DND-41 (cell line): ENCODE data around the gene TREM1.
"Not testable (repeated sequence)": the region's sequence is repeated elsewhere in the genome, so short reads cannot be mapped to it uniquely, and the experiment has no call there.

ENCODE experiments used
- ATAC-seq: fragments of 200-7000 bp; cut with Tn5 transposase; 3 replicates; pipeline ENCODE4 v1.9.1; 2021; ENCODE audit warnings: low read depth; ENCODE audit not compliant: insufficient read depth
- DNase-seq: peaks from one replicate; pipeline ENCODE4 v3.0.0-alpha.2; 2020
- H2AFZ ChIP-seq: 2 replicates; pipeline ENCODE4 v1.6.0; 2012; ENCODE audit warnings: low read depth, low read length
- H3K27ac ChIP-seq: 2 replicates; pipeline ENCODE4 v1.5.1; 2012; ENCODE audit warnings: low read length, inconsistent platforms
- H3K27me3 ChIP-seq: fragments of 200-600 bp; sonication (generic); 2 replicates; pipeline ENCODE4 v1.6.0; 2012; ENCODE audit warnings: low read length, mild to moderate bottlenecking, inconsistent platforms; ENCODE audit not compliant: insufficient read depth, poor library complexity
- H3K36me3 ChIP-seq: 2 replicates; pipeline ENCODE4 v1.5.1; 2012; ENCODE audit warnings: low read length, inconsistent platforms; ENCODE audit not compliant: insufficient read depth
- H3K4me1 ChIP-seq: 2 replicates; pipeline ENCODE4 v1.5.1; 2012; ENCODE audit warnings: mild to moderate bottlenecking, low read length; ENCODE audit not compliant: insufficient read depth
- H3K4me2 ChIP-seq: 2 replicates; pipeline ENCODE4 v1.6.0; 2012; ENCODE audit warnings: mild to moderate bottlenecking, moderate library complexity, low read length, inconsistent platforms; ENCODE audit not compliant: insufficient read depth
- H3K4me3 ChIP-seq, 2 experiments: fragments of 200-600 bp in 1 of 2; shearing (Covaris generic) in 1 of 2; 2 replicates each; pipeline ENCODE4 v1.5.1; 2012 to 2016; ENCODE audit warnings: inconsistent platforms in 2 of 2, low read length in 2 of 2, mild to moderate bottlenecking in 2 of 2, low read depth in 1 of 2, moderate library complexity in 1 of 2
- H3K79me2 ChIP-seq: 2 replicates; pipeline ENCODE4 v1.6.0; 2012; ENCODE audit warnings: low read length, inconsistent platforms; ENCODE audit not compliant: insufficient read depth
- H3K9ac ChIP-seq: 2 replicates; pipeline ENCODE4 v1.6.0; 2012; ENCODE audit warnings: low read depth, mild to moderate bottlenecking, inconsistent platforms, low read length, moderate library complexity
- H3K9me3 ChIP-seq: 2 replicates; pipeline ENCODE4 v1.5.1; 2012; ENCODE audit warnings: low read length, moderate library complexity, mild to moderate bottlenecking, inconsistent platforms; ENCODE audit not compliant: insufficient read depth, severe bottlenecking
- H4K20me1 ChIP-seq: 2 replicates; pipeline ENCODE4 v1.6.0; 2012; ENCODE audit warnings: low read length; ENCODE audit not compliant: insufficient read depth
- EZH2 ChIP-seq: IDR thresholded peaks from 3 replicates; pipeline ENCODE4 v1.6.1; 2012; ENCODE audit warnings: borderline replicate concordance, low read depth, mild to moderate bottlenecking, moderate library complexity, low read length, inconsistent platforms; ENCODE audit not compliant: severe bottlenecking
- TF ChIP-seq, protein P1 (sequence below): IDR thresholded peaks from 2 replicates; pipeline ENCODE4 v1.5.1; 2012; ENCODE audit warnings: borderline replicate concordance, low read length, moderate library complexity, mild to moderate bottlenecking; ENCODE audit not compliant: poor library complexity, severe bottlenecking; ENCODE audit errors: extremely low read depth

Gene TREM1

DNA sequence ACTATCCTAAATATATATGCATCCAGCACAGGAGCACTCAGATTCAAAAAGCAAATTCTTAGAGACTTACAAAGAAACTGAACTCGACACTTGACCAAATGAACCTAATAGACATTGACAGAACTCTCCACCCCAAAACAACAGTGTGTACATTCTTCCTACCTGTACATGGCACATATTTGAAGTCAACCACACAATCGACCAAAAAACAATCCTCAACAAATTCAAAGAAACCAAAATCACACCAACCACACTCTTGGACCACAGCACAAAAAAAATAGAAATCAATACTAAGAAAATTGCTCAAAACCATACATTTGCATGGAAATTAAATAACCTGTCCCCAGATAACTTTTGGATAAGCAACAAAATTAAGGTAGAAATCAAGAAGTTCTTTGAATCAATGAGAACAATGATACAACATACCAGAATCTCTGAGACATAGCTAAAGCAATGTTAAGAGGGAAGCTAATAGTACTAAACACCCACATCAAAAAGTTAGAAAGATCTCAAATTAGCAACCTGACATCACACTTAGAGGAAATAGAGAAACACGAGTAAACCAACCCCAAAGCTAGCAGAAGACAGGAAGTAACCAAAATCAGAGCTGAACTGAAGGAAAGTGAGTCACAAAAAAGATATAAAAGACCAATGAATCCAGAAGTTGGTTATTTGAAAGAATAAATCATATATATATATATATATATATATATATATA lies 12.5 kb upstream of the TREM1 start:
- no peak for DNase-seq
- H3K27ac ChIP-seq, result no peak overlapping the region
- no peaks in the 10 kb centered on the region for H3K79me2 ChIP-seq
- no peak overlapping the region for H3K9ac ChIP-seq
- H3K36me3 ChIP-seq, result no peaks in the 10 kb centered on the region
- H2AFZ ChIP-seq, result no peak overlapping the region
- no peaks in the 10 kb centered on the region for H3K27me3 ChIP-seq
- H3K4me2 ChIP-seq, result no peak overlapping the region
- no peaks in the 10 kb centered on the region for H3K9me3 ChIP-seq
- peaks cover 19% of the 10 kb centered on the region for H3K4me1 ChIP-seq
- H4K20me1 ChIP-seq, result no peaks in the 10 kb centered on the region
- ATAC-seq, result peak; percentile 97
- no peak for TF ChIP-seq EZH2
- TF ChIP-seq, protein P1, sequence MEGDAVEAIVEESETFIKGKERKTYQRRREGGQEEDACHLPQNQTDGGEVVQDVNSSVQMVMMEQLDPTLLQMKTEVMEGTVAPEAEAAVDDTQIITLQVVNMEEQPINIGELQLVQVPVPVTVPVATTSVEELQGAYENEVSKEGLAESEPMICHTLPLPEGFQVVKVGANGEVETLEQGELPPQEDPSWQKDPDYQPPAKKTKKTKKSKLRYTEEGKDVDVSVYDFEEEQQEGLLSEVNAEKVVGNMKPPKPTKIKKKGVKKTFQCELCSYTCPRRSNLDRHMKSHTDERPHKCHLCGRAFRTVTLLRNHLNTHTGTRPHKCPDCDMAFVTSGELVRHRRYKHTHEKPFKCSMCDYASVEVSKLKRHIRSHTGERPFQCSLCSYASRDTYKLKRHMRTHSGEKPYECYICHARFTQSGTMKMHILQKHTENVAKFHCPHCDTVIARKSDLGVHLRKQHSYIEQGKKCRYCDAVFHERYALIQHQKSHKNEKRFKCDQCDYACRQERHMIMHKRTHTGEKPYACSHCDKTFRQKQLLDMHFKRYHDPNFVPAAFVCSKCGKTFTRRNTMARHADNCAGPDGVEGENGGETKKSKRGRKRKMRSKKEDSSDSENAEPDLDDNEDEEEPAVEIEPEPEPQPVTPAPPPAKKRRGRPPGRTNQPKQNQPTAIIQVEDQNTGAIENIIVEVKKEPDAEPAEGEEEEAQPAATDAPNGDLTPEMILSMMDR, result no peak
- no peak overlapping the region for H3K4me3 ChIP-seq

DNA sequence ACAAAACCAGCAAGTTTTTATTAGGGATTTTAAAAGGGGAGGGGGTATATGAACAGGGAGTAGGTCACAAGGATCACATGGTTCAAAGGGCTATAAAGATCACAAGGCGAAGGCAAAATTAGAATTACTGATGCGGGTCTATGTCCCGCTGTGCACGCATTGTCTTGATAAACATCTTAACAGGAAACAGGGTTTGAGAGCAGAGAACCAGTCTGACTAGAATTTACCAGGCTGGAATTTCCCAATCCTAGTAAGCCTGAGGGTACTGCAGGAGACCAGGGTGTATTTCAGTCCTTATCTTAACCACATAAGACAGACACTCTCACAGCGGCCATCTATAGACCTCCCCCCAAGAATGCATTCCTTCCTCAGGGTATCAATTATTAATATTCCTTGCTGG lies 10.8 kb upstream of the TREM1 start:
- not testable (repeated sequence) for DNase-seq, H3K27me3 ChIP-seq, ATAC-seq

DNA sequence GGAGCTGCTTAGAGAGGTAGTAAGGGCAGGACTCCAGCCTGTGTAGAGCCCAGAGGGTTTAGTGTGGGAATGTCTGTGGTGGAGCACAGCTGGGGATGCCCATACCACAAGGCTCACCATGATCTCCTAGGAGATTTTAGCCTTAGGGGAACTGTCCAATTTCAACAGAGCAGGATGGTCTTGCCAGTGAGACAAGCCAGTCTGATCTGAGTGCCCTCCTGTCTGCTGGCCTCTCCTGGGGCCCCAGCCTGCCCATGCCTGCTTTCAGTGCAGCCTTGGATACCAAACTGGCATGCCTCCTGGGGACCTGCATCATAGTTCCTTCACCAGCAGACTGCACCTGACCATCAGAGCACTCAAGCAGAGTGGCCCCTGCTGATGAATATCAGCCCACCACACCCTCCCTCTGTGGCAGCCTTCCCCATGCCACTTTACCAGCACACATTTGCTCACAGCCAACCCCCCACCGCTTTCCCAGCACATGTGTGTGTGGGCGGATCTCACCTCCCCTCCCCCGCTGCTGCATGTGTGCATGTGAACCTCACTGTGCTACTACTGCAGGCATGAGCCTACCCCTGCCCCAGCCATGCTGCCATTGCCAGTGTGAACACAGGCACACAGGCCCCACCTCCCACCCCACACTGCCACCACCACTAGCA lies 7.9 kb upstream of the TREM1 start:
- peak; percentile 41 for DNase-seq
- H3K4me3 ChIP-seq, result no peak overlapping the region
- H3K9me3 ChIP-seq, result no peaks in the 10 kb centered on the region
- no peaks in the 10 kb centered on the region for H4K20me1 ChIP-seq
- no peak overlapping the region for H2AFZ ChIP-seq
- H3K27ac ChIP-seq, result no peak overlapping the region
- TF ChIP-seq EZH2, result no peak
- TF ChIP-seq, protein P1, result no peak
- no peaks in the 10 kb centered on the region for H3K36me3 ChIP-seq
- H3K4me1 ChIP-seq, result peaks cover 13% of the 10 kb centered on the region
- no peak overlapping the region for H3K4me2 ChIP-seq
- H3K79me2 ChIP-seq, result no peaks in the 10 kb centered on the region
- peak; percentile 14; the same call in 1 of the 3 replicates for ATAC-seq
- H3K27me3 ChIP-seq, result no peaks in the 10 kb centered on the region
- H3K9ac ChIP-seq, result no peak overlapping the region

More for the DNA sequence above, 10.8 kb upstream of the TREM1 start:
- H3K4me2 ChIP-seq, H3K27ac ChIP-seq, H4K20me1 ChIP-seq, H3K9ac ChIP-seq, H3K9me3 ChIP-seq, H3K36me3 ChIP-seq, H3K79me2 ChIP-seq, H2AFZ ChIP-seq, H3K4me3 ChIP-seq: not testable (repeated sequence)
- peaks cover 19% of the 10 kb centered on the region for H3K4me1 ChIP-seq

DNA sequence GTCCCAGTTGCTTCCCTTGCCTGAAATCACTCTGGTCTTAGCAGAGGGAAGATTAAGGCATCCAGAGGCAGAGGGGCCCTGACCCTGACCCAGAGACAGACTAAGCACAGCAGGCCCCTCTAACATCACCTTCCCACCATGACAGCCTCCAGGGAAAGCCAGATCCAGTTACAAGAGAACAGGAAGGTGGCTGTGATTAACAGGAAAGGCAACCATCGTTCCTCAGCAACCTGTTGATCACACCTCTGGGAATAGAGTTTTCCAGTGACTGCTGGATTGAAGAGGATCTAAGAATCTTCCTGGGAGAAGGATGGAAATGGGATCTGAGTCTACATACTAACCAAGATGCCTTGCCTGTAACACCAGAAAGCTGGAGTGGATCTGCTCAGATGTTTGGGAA lies 5.2 kb upstream of the TREM1 start:
- Histone ChIP-seq H4K20me1 (no peaks in the 10 kb centered on the region), H3K79me2 (no peaks in the 10 kb centered on the region), H3K4me3 (no peak overlapping the region), H3K27ac (no peak overlapping the region), H3K4me2 (no peak overlapping the region), H3K36me3 (no peaks in the 10 kb centered on the region), H2AFZ (no peak overlapping the region), H3K27me3 (no peaks in the 10 kb centered on the region), H3K4me1 (no peaks in the 10 kb centered on the region), H3K9ac (no peak overlapping the region), H3K9me3 (no peaks in the 10 kb centered on the region)
- ATAC-seq (no peak), DNase-seq (no peak)
- no peak for TF ChIP-seq EZH2
- TF ChIP-seq, protein P1, result no peak
